B cell (primary cell): ENCODE measurements around the gene SEMA6D. TPM values are rescaled to one million over a fixed set of nuclear protein-coding genes. Genes with fewer than 3 reads are reported as not detected.

Experiments used
- ATAC-seq: fragments of 200-7000 bp; cut with Tn5 transposase; one replicate; pipeline ENCODE4 v1.10.0; 2021; ENCODE audit warnings: low read depth, mild to moderate bottlenecking, moderate number of reproducible peaks, moderate library complexity
- CTCF ChIA-PET: fragments of 350-600 bp; sonication (Branson Sonifier 250); formaldehyde crosslinking; loops from one replicate; lab custom pipeline; 2021; ENCODE audit warnings: antibody characterized with exemption, inconsistent platforms; lab: Charles Lee
- POLR2A ChIA-PET: fragments of 350-600 bp; sonication (Branson Sonifier 250); formaldehyde crosslinking; loops from one replicate; lab custom pipeline; 2021; ENCODE audit warnings: antibody characterized with exemption; lab: Charles Lee
- DNase-seq: peaks from one replicate; pipeline ENCODE4 v3.0.0; 2013
- H2AFZ ChIP-seq: 2 replicates; pipeline ENCODE4 v1.6.1; 2012; ENCODE audit warnings: mild to moderate bottlenecking, low read depth, low read length; ENCODE audit not compliant: insufficient read depth, poor library complexity, severe bottlenecking
- H3K27ac ChIP-seq, 2 donors: 1 replicate in 1 of 2; 2 replicates in 1 of 2; pipeline ENCODE4 v1.5.1; 2012 to 2013; ENCODE audit warnings: low read length in 2 of 2, mild to moderate bottlenecking in 2 of 2, moderate library complexity in 1 of 2
- H3K27me3 ChIP-seq, 4 experiments: fragments of 200-600 bp in 1 of 4; sonication (generic) in 1 of 4; replicated peaks in 1 of 4; 1 replicate in 2 of 4; 2 replicates in 2 of 4; pipeline versions ENCODE4 v1.6.1 to v1.7.0; 2013 to 2016; ENCODE audit warnings: low read length in 3 of 4, mild to moderate bottlenecking in 2 of 4, mixed read lengths in 1 of 4, moderate library complexity in 1 of 4; ENCODE audit not compliant: insufficient read depth in 4 of 4, control insufficient read depth in 3 of 4; ENCODE audit errors: control extremely low read depth in 1 of 4
- H3K36me3 ChIP-seq, 2 experiments: replicated peaks in 1 of 2; 1 replicate in 1 of 2; 2 replicates in 1 of 2; pipeline versions ENCODE4 v1.6.1 to v1.7.1; 2013; ENCODE audit warnings: low read length in 1 of 2; ENCODE audit not compliant: insufficient read depth in 2 of 2, control insufficient read depth in 1 of 2; ENCODE audit errors: control extremely low read depth in 1 of 2, extremely low read depth in 1 of 2
- H3K4me1 ChIP-seq, 2 donors: fragments of 200-600 bp in 1 of 2; sonication (generic) in 1 of 2; 1 replicate in 1 of 2; 2 replicates in 1 of 2; pipeline versions ENCODE4 v1.5.1 to v1.6.1; 2013 to 2017; ENCODE audit warnings: low read length in 2 of 2; ENCODE audit not compliant: control insufficient read depth in 2 of 2, insufficient read depth in 2 of 2
- H3K4me2 ChIP-seq: replicated peaks from 2 replicates; pipeline ENCODE3; 2012; ENCODE audit warnings: mild to moderate bottlenecking, low read depth, low read length; ENCODE audit not compliant: poor library complexity, severe bottlenecking
- H3K4me3 ChIP-seq, 5 experiments: fragments of 200-600 bp in 1 of 5; sonication (generic) in 1 of 5; 1 replicate in 3 of 5; 2 replicates in 2 of 5; pipeline versions ENCODE4 v1.5.1 to v1.7.0; 2011 to 2016; ENCODE audit warnings: low read length in 4 of 5, mild to moderate bottlenecking in 4 of 5, low read depth in 2 of 5, control low read depth in 1 of 5, moderate library complexity in 1 of 5; ENCODE audit not compliant: insufficient read depth in 1 of 5; ENCODE audit errors: control extremely low read depth in 1 of 5, extremely low read depth in 1 of 5
- H3K79me2 ChIP-seq: fragments of 200-600 bp; sonication (generic); one replicate; pipeline ENCODE4 v1.6.0; 2016; ENCODE audit warnings: low read length; ENCODE audit not compliant: control insufficient read depth, insufficient read depth
- H3K9ac ChIP-seq: fragments of 200-600 bp; sonication (generic); 2 replicates; pipeline ENCODE4 v1.6.1; 2017; ENCODE audit warnings: mild to moderate bottlenecking, low read length, moderate library complexity
- H3K9me3 ChIP-seq, 3 donors: one replicate each; pipeline versions ENCODE4 v1.6.1 to v1.7.1; 2013; ENCODE audit warnings: low read length in 2 of 3; ENCODE audit not compliant: control insufficient read depth in 2 of 3, insufficient read depth in 1 of 3; ENCODE audit errors: control extremely low read depth in 1 of 3
- H4K20me1 ChIP-seq: 2 replicates; pipeline ENCODE4 v1.6.0; 2012; ENCODE audit warnings: mild to moderate bottlenecking, low read length; ENCODE audit not compliant: insufficient read depth, control insufficient read depth, poor library complexity, severe bottlenecking
- H3K27ac Mint-ChIP-seq: one replicate; pipeline ENCODE4 v1.8.0; 2021; ENCODE audit warnings: mixed read lengths
- H3K27me3 Mint-ChIP-seq: one replicate; pipeline ENCODE4 v1.8.0; 2021; ENCODE audit warnings: mixed read lengths
- H3K4me1 Mint-ChIP-seq: one replicate; pipeline ENCODE4 v1.8.0; 2021; ENCODE audit warnings: mixed read lengths
- H3K4me3 Mint-ChIP-seq: one replicate; pipeline ENCODE4 v1.8.0; 2021; ENCODE audit warnings: mixed read lengths
- H3K9me3 Mint-ChIP-seq: one replicate; pipeline ENCODE4 v1.8.0; 2022; ENCODE audit warnings: mixed read lengths; ENCODE audit not compliant: insufficient read depth
- CTCF ChIP-seq: fragments of 200-600 bp; IDR thresholded peaks from one replicate; pipeline ENCODE4 v1.8.0; 2022; ENCODE audit warnings: antibody characterized with exemption, mild to moderate bottlenecking
- EZH2 ChIP-seq: IDR thresholded peaks from 2 replicates; pipeline ENCODE4 v1.6.1; 2012; ENCODE audit warnings: borderline replicate concordance, low read depth, mild to moderate bottlenecking, moderate library complexity, low read length; ENCODE audit not compliant: insufficient read depth, poor library complexity, severe bottlenecking
- WGBS: methylation state at CpG from one replicate; pipeline ENCODE4 v1.1.5; 2013; ENCODE audit warnings: missing lambda C conversion rate; ENCODE audit not compliant: insufficient coverage; 5-methylcytosine and 5-hydroxymethylcytosine counted together
- intact Hi-C: fragments of 100-400 bp; cut with micrococcal nuclease; formaldehyde crosslinking; loops from one replicate; pipeline ENCODE4 v1.10.0; 2022
- polyA plus RNA-seq: library from polyadenylated mRNA; depleted of rRNA; stranded (reverse); fragments of >200 nt; gene quantifications from 2 replicates; pipeline ENCODE4 v1.2.3, GENCODE V29; 2012
- total RNA-seq, 2 donors: library from RNA; stranded (reverse); fragments of 120-200 nt in 1 of 2; gene quantifications; 1 replicate in 1 of 2; 2 replicates in 1 of 2; pipeline versions ENCODE4 v1.2.3 to v1.2.4, GENCODE V29; 2013 to 2022

The SEMA6D gene
- total and polyA plus RNA-seq, 2 donors (not counting 1 experiment from before 2014, with no cell fraction given) = not detected

- H2AFZ ChIP-seq = no peak overlapping the region
- no peaks in the 10 kb centered on the region for H4K20me1 ChIP-seq
- POLR2A ChIA-PET = no interaction called here
- no peak for ATAC-seq
- CTCF ChIA-PET = no interaction called here
- H3K79me2 ChIP-seq = no peaks in the 10 kb centered on the region
- peaks cover 12% of the 10 kb centered on the region for H3K27me3 Mint-ChIP-seq
- H3K4me2 ChIP-seq = no peak overlapping the region
- H3K36me3 ChIP-seq = no peaks in the 10 kb centered on the region
- no peaks in the 10 kb centered on the region for H3K4me1 Mint-ChIP-seq
- TF ChIP-seq CTCF = no peak
- no peak for TF ChIP-seq EZH2
- H3K4me3 Mint-ChIP-seq = no peak overlapping the region
- H3K9me3 Mint-ChIP-seq = no peaks in the 10 kb centered on the region
- H3K4me1 ChIP-seq = no peaks in the 10 kb centered on the region
- no peak overlapping the region for H3K4me3 ChIP-seq
- H3K9me3 ChIP-seq = no peaks in the 10 kb centered on the region
- peaks cover 0 to 5% (median 0%) of the 10 kb centered on the region in 4 experiments for H3K27me3 ChIP-seq
- intact Hi-C loops = no loop called here
- WGBS = 12% methylated on average over 2 of the region's 3 CpGs
- no peak overlapping the region for H3K9ac ChIP-seq
- no peak overlapping the region for H3K27ac Mint-ChIP-seq
- DNase-seq = no peak
- H3K27ac ChIP-seq = no peak overlapping the region
Observed at GRCh38 chr15:47708161-47708980, 8.9 kb upstream of the SEMA6D start.

- intact Hi-C loops = no loop called here
- no peak overlapping the region for H3K27ac Mint-ChIP-seq
- H3K9me3 ChIP-seq = no peaks in the 10 kb centered on the region
- no peaks in the 10 kb centered on the region for H4K20me1 ChIP-seq
- DNase-seq (no peak), ATAC-seq (no peak)
- H3K27ac ChIP-seq = no peak overlapping the region
- H2AFZ ChIP-seq = no peak overlapping the region
- H3K36me3 ChIP-seq = no peaks in the 10 kb centered on the region
- no peak overlapping the region for H3K4me3 ChIP-seq
- no peak overlapping the region for H3K9ac ChIP-seq
- H3K79me2 ChIP-seq = no peaks in the 10 kb centered on the region
- POLR2A ChIA-PET = no interaction called here
- TF ChIP-seq EZH2 = no peak
- TF ChIP-seq CTCF = peak; percentile 27
- peaks cover 0 to 14% (median 6%) of the 10 kb centered on the region in 4 experiments for H3K27me3 ChIP-seq
- H3K4me1 Mint-ChIP-seq = no peaks in the 10 kb centered on the region
- H3K27me3 Mint-ChIP-seq = peaks cover 37% of the 10 kb centered on the region
- H3K9me3 Mint-ChIP-seq = no peaks in the 10 kb centered on the region
- no peak overlapping the region for H3K4me3 Mint-ChIP-seq
- H3K4me1 ChIP-seq = no peaks in the 10 kb centered on the region
- CTCF ChIA-PET = interaction anchor here (1.0 to 1.2 kb wide), 2 partner anchors 10 to 13 kb away, joined by 3 to 4 read pairs; no protein-coding TSS in a partner anchor
- no peak overlapping the region for H3K4me2 ChIP-seq
Observed at GRCh38 chr15:47711655-47712054, 5.7 kb upstream of the SEMA6D start.
